ENCODE data around the gene NOS1AP. TPM values are rescaled to one million over a fixed set of nuclear protein-coding genes. Genes with fewer than 3 reads are reported as not detected.
A peak's percentile ranks its signal among the peaks of the same experiment; 100 is the strongest.

Gene NOS1AP
- total RNA-seq, 1 experiment from 2014 or later: 14.7 TPM

GRCh38 chr1:162285149-162285561, 215.7 kb downstream of the NOS1AP start:
- Mint-ChIP-seq H3K27ac (no peak overlapping the region), H3K4me3 (no peak overlapping the region), H3K4me1 (peaks cover 9% of the 10 kb centered on the region), H3K9me3 (no peaks in the 10 kb centered on the region), H3K36me3 (no peaks in the 10 kb centered on the region), H3K27me3 (ENCODE audit: low read depth) (no peaks in the 10 kb centered on the region)
- POLR2A ChIA-PET: no interaction called here
- TF ChIP-seq, protein P1, sequence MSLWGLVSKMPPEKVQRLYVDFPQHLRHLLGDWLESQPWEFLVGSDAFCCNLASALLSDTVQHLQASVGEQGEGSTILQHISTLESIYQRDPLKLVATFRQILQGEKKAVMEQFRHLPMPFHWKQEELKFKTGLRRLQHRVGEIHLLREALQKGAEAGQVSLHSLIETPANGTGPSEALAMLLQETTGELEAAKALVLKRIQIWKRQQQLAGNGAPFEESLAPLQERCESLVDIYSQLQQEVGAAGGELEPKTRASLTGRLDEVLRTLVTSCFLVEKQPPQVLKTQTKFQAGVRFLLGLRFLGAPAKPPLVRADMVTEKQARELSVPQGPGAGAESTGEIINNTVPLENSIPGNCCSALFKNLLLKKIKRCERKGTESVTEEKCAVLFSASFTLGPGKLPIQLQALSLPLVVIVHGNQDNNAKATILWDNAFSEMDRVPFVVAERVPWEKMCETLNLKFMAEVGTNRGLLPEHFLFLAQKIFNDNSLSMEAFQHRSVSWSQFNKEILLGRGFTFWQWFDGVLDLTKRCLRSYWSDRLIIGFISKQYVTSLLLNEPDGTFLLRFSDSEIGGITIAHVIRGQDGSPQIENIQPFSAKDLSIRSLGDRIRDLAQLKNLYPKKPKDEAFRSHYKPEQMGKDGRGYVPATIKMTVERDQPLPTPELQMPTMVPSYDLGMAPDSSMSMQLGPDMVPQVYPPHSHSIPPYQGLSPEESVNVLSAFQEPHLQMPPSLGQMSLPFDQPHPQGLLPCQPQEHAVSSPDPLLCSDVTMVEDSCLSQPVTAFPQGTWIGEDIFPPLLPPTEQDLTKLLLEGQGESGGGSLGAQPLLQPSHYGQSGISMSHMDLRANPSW (CRISPR knock-in tag; conservative IDR thresholded peaks at IDR 0.05; ENCODE audit: low read depth): no peak
- TF ChIP-seq ZNF512 (CRISPR knock-in tag; IDR thresholded peaks at IDR 0.05; ENCODE audit: borderline replicate concordance): no peak
- no peak for TF ChIP-seq USF2 (CRISPR knock-in tag; IDR thresholded peaks at IDR 0.05)
- TF ChIP-seq, protein P2, sequence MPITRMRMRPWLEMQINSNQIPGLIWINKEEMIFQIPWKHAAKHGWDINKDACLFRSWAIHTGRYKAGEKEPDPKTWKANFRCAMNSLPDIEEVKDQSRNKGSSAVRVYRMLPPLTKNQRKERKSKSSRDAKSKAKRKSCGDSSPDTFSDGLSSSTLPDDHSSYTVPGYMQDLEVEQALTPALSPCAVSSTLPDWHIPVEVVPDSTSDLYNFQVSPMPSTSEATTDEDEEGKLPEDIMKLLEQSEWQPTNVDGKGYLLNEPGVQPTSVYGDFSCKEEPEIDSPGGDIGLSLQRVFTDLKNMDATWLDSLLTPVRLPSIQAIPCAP (CRISPR knock-in tag; IDR thresholded peaks at IDR 0.05): no peak
- TF ChIP-seq IRF2 (CRISPR knock-in tag; IDR thresholded peaks at IDR 0.05; ENCODE audit: borderline replicate concordance, low read depth): no peak
- TF ChIP-seq ATF1 (CRISPR knock-in tag; IDR thresholded peaks at IDR 0.05): no peak
- TF ChIP-seq NR3C1 (CRISPR knock-in tag; conservative IDR thresholded peaks at IDR 0.05; ENCODE audit: low read depth): no peak
- TF ChIP-seq, protein P3, sequence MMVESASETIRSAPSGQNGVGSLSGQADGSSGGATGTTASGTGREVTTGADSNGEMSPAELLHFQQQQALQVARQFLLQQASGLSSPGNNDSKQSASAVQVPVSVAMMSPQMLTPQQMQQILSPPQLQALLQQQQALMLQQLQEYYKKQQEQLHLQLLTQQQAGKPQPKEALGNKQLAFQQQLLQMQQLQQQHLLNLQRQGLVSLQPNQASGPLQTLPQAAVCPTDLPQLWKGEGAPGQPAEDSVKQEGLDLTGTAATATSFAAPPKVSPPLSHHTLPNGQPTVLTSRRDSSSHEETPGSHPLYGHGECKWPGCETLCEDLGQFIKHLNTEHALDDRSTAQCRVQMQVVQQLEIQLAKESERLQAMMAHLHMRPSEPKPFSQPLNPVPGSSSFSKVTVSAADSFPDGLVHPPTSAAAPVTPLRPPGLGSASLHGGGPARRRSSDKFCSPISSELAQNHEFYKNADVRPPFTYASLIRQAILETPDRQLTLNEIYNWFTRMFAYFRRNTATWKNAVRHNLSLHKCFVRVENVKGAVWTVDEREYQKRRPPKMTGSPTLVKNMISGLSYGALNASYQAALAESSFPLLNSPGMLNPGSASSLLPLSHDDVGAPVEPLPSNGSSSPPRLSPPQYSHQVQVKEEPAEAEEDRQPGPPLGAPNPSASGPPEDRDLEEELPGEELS (CRISPR knock-in tag; IDR thresholded peaks at IDR 0.05): no peak
- no peak for TF ChIP-seq JAZF1 (CRISPR knock-in tag; IDR thresholded peaks at IDR 0.05)
- TF ChIP-seq PRDM15 (CRISPR knock-in tag; IDR thresholded peaks at IDR 0.05): no peak
- no peak for TF ChIP-seq NFE2L1 (CRISPR knock-in tag; IDR thresholded peaks at IDR 0.05)
- TF ChIP-seq ATF3 (CRISPR knock-in tag; conservative IDR thresholded peaks at IDR 0.05): no peak
- TF ChIP-seq ZNF281 (CRISPR knock-in tag; IDR thresholded peaks at IDR 0.05): no peak
- no peak for TF ChIP-seq CBFB (CRISPR knock-in tag; IDR thresholded peaks at IDR 0.05; ENCODE audit: low read depth)
- no peak for TF ChIP-seq ZNF232 (CRISPR knock-in tag; IDR thresholded peaks at IDR 0.05)
- TF ChIP-seq, protein P4, sequence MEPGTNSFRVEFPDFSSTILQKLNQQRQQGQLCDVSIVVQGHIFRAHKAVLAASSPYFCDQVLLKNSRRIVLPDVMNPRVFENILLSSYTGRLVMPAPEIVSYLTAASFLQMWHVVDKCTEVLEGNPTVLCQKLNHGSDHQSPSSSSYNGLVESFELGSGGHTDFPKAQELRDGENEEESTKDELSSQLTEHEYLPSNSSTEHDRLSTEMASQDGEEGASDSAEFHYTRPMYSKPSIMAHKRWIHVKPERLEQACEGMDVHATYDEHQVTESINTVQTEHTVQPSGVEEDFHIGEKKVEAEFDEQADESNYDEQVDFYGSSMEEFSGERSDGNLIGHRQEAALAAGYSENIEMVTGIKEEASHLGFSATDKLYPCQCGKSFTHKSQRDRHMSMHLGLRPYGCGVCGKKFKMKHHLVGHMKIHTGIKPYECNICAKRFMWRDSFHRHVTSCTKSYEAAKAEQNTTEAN (CRISPR knock-in tag; IDR thresholded peaks at IDR 0.05): no peak
- TF ChIP-seq, protein P5, sequence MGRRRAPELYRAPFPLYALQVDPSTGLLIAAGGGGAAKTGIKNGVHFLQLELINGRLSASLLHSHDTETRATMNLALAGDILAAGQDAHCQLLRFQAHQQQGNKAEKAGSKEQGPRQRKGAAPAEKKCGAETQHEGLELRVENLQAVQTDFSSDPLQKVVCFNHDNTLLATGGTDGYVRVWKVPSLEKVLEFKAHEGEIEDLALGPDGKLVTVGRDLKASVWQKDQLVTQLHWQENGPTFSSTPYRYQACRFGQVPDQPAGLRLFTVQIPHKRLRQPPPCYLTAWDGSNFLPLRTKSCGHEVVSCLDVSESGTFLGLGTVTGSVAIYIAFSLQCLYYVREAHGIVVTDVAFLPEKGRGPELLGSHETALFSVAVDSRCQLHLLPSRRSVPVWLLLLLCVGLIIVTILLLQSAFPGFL (CRISPR knock-in tag; IDR thresholded peaks at IDR 0.05; ENCODE audit: borderline replicate concordance): no peak
- no peak for TF ChIP-seq RORB (CRISPR knock-in tag; IDR thresholded peaks at IDR 0.05)
- no peak for TF ChIP-seq ZNF219 (CRISPR knock-in tag; IDR thresholded peaks at IDR 0.05; ENCODE audit: borderline replicate concordance)
- peak; percentile 65 for ATAC-seq
- no peak for DNase-seq (ENCODE audit: low spot score)
- CTCF ChIA-PET: interaction anchor here (0.9 to 1.3 kb wide), 2 partner anchors 9 to 229 kb away, joined by 4 to 5 read pairs; no protein-coding TSS in a partner anchor

Data from WTC11 (cell line).